Fibroblast of skin of back (primary cell): ENCODE data around the gene AP1S2. TPM values are rescaled to one million over a fixed set of nuclear protein-coding genes. Genes with fewer than 3 reads are reported as not detected.
"Not testable (repeated sequence)": the region's sequence is repeated elsewhere in the genome, so short reads cannot be mapped to it uniquely, and the experiment has no call there.

Experiments
- DNase-seq: peaks from one replicate; pipeline ENCODE4 v3.0.0-alpha.2; 2013
- polyA plus RNA-seq, 2 experiments: library from polyadenylated mRNA; unstranded; fragments of 120-200 nt; gene quantifications; one replicate each; pipeline ENCODE4 v1.2.1, GENCODE V29; 2013; ENCODE audit not compliant: insufficient read length in 2 of 2

The AP1S2 gene
- polyA plus RNA-seq (2013, experiment 1 of 2; ENCODE audit: insufficient read length) = 78.2 TPM
- 46.4 TPM for polyA plus RNA-seq (2013, experiment 2 of 2; ENCODE audit: insufficient read length)

GRCh38 chrX:15854712-15855567 is at the start of gene AP1S2:
AP1S2 (minus strand) TSS chrX:15854813; CDS start chrX:15852524, 2,289 bp downstream.
- DNase-seq = peak; percentile 91

- no peak for DNase-seq
These were observed 48.6 kb upstream of the AP1S2 start for GRCh38 chrX:15903186-15903681.

DNA sequence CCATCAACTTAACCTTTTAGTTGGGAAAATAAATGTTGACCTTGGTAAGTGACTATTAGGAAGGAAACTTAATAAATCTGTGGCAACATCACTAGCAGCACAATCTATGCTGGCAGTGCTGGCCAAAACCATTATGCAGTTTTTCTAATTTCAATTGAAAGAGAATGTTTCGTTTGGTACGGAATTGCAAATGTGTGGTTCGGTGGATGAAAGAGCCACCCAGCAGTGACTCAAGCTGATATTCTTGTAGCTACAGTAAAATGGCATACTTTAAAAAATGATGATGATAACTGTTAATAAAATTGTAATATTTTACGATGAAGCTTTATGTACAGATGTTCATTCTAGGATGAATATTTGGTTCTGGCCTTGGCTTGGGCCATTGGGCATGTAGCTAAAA is 40.7 kb upstream of the AP1S2 start:
- DNase-seq = no peak

GRCh38 chrX:15894724-15895123 is 40.1 kb upstream of the AP1S2 start:
- DNase-seq = no peak

DNA sequence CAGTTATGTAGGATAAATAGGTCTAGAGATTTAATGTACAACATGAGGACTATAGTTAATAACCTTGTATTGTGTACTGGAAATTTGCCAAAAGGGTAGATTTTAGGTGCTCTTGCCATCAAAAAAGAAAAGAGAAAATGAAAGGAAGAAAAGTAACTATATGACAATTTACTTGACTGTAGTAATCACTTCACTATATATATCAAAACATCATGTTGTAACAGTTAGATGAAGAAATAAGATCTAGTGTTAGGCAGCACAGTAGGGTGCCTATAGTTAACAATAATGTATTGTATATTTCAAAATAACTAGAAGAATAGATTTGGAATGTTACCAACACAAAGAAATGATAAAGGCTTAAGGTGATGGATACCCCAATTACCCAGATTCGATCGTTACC is 35.9 kb upstream of the AP1S2 start:
- DNase-seq = no peak

GRCh38 chrX:15888062-15888461 is 33.4 kb upstream of the AP1S2 start:
- no peak for DNase-seq

DNA sequence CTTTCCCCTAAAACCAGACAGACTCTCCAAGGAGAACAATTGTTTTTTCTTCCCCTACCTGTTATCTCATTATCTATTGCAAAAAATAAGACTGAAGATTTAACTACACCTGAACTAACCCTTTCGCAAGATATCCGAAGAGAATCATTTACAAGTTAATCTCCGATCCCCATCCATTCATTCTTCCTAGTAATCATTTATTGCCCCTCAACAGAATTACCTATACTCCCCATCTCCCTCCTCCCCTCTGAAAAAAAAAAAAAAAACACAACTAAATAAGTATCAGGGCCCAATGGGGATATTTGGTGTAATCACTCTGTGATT is 28.9 kb upstream of the AP1S2 start:
- DNase-seq = no peak

DNA sequence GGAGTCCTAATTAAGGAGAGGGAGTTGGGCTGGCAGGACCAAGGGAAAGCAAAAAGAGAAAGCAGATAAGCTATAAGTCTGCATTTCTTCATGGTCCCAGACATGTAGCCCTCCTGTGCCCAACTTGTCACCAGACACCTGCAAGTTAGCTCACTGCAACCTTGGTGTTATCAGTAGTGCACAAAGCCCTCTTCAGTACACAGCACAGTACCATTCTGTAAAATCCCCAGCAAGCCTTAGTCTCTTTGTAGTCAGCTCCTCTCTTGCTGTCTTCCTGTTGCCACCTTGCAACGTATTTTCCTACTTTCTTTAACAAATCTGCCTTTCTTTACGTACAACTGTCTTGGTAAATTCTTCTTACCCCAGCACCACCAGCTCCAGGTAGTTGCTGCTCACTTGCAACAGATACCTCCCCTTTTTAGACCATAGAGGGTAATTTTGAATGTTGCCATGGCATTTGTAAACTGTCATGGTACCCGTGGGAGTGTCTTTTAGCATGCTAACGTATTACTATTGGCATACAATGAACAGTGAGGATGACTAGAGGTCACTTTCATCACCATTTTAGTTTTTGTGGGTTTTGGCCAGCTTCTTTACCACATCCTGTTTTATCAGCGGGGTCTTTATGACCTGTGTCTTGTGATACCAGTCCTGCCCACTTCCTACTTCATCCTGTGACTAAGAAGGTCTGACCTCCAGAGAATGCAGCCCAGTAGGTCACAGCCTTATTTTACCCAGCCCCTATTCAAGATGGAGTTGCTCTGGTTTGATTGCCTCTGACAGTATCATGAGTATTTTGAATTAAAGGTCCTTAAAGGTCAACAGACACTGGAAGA is 28.3 kb upstream of the AP1S2 start:
- DNase-seq = peak; percentile 43

GRCh38 chrX:15881381-15881897 is 26.8 kb upstream of the AP1S2 start:
- DNase-seq = no peak

- DNase-seq = not testable (repeated sequence)
These were observed 23.3 kb upstream of the AP1S2 start for GRCh38 chrX:15877914-15878313.

GRCh38 chrX:15877380-15877779 is 22.8 kb upstream of the AP1S2 start:
- peak; percentile 35 for DNase-seq

- DNase-seq = no peak
These were observed 20.1 kb upstream of the AP1S2 start for GRCh38 chrX:15874672-15875071.

- no peak for DNase-seq
These were observed 19.0 kb upstream of the AP1S2 start for GRCh38 chrX:15873566-15873965.

DNA sequence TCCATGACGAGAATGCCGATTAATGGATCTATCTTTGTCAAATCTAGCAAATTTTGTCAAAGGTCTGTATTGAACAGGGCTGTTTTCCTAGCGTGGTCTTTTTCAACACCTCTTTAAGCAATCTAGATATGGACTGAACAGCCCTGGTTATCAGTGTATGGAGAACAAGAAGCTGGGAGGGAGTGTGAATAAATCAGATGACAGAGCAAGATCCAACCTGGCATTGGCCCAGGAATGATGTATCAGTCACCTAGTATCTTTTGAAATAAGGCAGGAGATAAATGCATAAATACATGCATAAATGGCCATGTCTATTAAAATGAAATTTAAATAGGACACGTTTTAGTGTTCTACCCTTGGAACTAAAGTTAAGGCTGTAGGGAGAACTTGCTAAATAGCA is 15.7 kb upstream of the AP1S2 start:
- no peak for DNase-seq

GRCh38 chrX:15869695-15870094 is 15.1 kb upstream of the AP1S2 start:
- no peak for DNase-seq

DNA sequence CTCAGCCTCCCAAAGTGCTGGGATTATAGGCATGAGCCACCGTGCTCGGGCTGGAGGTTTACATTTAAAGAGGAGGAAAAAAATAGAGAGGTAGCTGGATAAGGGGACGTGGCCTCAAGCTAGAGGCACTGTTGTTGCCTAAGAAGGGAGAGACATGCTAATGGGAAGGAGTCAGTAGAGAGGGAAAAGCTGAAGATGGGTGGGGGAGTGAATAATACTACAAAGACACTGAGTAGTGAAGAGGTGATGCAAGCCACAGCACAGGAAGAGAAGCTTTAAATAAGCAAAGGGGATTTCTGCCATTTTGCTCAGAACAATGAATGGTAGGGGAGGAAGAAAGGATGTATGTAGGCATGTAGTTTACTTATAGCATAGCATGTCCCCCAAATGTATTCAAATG is 11.5 kb upstream of the AP1S2 start:
- DNase-seq = no peak

GRCh38 chrX:15864629-15865028 is 10.0 kb upstream of the AP1S2 start:
- DNase-seq = peak; percentile 21

GRCh38 chrX:15864023-15864422 is 9.4 kb upstream of the AP1S2 start:
- DNase-seq = no peak

DNA sequence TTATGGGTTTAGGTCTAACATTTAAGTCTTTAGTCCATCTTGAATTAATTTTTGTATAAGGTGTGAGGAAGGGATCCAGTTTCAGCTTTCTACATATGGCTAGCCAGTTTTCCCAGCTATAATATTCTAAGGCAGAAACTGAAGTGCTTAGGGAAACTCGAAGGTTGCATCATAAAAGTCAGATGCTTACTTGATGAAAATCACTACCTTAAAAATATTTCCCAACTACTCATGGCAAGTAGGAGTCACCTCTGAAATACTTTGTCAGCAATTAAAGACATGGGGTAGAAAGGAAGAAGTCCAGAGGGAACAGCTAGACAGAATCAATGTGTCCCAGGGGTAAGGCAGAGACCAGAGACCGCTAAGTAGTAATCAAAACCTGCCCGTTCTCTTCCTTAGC is 6.3 kb upstream of the AP1S2 start:
- no peak for DNase-seq

- DNase-seq = no peak
These were observed 3.4 kb upstream of the AP1S2 start for GRCh38 chrX:15858051-15858450.

GRCh38 chrX:15856636-15857035 is 2.0 kb upstream of the AP1S2 start:
- DNase-seq = no peak

- no peak for DNase-seq
These were observed 1.6 kb upstream of the AP1S2 start for GRCh38 chrX:15856222-15856587.

DNA sequence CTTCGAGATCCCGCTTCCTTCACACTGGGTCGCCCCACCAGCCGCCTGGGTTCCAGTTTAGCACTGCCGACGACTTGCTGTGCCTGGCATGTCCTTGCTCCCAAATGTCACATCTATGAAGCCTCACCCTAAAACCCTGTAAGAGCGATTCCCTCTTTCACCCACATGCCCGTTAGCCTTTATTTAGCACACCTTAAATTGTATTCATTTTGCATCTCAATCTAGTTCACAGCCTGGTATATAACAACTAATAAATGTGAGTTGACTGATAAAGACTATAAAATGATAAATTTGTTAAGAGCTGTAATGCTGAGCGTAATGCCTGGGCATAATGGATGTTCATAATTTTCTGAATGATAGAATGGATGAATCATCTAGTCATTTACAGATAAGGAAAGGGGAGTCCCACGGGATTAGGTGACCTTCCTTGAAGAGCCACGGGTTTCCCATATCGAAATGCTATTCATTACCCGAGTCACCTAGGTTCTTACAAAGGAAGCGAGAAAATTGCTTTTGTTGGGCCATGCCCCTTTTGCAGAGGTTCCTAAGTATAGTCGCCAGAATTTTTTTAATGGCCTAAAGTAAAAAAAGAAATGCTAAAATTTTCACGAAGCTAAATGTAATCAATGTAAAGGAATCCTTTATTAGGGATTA is 1.1 kb upstream of the AP1S2 start:
- DNase-seq = no peak
